HUES64 (cell line): ENCODE measurements around the gene PARD6B.

ENCODE experiments used
- H3K27ac ChIP-seq: 2 replicates; pipeline ENCODE4 v1.7.0; 2013; ENCODE audit warnings: low read depth, low read length, inconsistent platforms
- H3K27me3 ChIP-seq: 2 replicates; pipeline ENCODE4 v1.6.1; 2013; ENCODE audit warnings: mild to moderate bottlenecking, low read length; ENCODE audit not compliant: insufficient read depth
- H3K36me3 ChIP-seq: 2 replicates; pipeline ENCODE4 v1.6.1; 2013; ENCODE audit warnings: mild to moderate bottlenecking, low read length; ENCODE audit not compliant: insufficient read depth
- H3K4me1 ChIP-seq: 2 replicates; pipeline ENCODE4 v1.6.1; 2013; ENCODE audit warnings: mild to moderate bottlenecking, low read length, moderate library complexity; ENCODE audit not compliant: insufficient read depth
- H3K4me3 ChIP-seq: 2 replicates; pipeline ENCODE4 v1.5.1; 2013; ENCODE audit warnings: mild to moderate bottlenecking, low read length, moderate library complexity
- H3K9ac ChIP-seq: 2 replicates; pipeline ENCODE4 v1.6.1; 2013; ENCODE audit warnings: mild to moderate bottlenecking, low read depth, low read length
- H3K9me3 ChIP-seq: 2 replicates; pipeline ENCODE4 v1.6.1; 2013; ENCODE audit warnings: low read depth, low read length; ENCODE audit not compliant: insufficient read depth
- WGBS: fragments of 150-250, 120-280 bp; methylation state at CpG from one replicate; pipeline ENCODE4 v1.1.7; 2013; ENCODE audit warnings: missing lambda C conversion rate; 5-methylcytosine and 5-hydroxymethylcytosine counted together

The PARD6B gene

DNA sequence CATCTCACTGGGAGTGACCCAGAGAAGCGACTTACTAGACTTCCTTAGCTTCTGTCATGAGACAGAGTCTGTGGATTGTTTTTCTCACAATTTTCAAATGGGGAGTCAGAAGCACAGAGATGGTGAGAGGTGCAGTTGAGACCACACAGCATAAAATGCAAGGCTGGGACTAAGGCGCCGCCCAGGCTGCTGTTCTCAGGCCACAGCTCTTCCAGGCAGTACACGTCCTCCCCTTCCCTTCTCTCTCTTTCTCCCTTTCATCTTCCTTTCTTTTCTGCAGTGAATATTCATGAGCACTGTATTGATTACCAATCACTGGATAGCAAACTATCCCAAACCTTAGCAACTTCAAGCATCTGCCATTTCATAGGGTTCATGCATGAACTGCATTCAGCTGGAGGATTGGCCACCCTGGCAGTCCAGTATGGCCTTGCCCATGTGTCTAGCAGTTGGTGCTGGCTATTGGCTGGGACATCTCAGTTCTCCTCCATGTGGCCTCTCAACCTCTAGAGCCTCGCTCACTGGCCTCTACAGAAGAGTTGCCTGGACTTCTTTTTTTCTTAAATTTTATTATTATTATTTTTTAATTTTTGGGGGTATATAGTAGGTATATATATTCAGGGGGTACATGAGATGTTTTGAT, 74.9 kb downstream of the PARD6B start:
- Histone ChIP-seq H3K4me3 (no peak overlapping the region), H3K36me3 (no peaks in the 10 kb centered on the region), H3K27me3 (no peaks in the 10 kb centered on the region), H3K27ac (no peak overlapping the region), H3K9ac (no peak overlapping the region), H3K4me1 (peaks cover 3% of the 10 kb centered on the region; the same call in 1 of the 2 replicates), H3K9me3 (no peaks in the 10 kb centered on the region)
- 85% methylated on average over 5 of the region's 5 CpGs for WGBS
